ENCODE measurements around the gene CPEB1.

The CPEB1 gene

DNA sequence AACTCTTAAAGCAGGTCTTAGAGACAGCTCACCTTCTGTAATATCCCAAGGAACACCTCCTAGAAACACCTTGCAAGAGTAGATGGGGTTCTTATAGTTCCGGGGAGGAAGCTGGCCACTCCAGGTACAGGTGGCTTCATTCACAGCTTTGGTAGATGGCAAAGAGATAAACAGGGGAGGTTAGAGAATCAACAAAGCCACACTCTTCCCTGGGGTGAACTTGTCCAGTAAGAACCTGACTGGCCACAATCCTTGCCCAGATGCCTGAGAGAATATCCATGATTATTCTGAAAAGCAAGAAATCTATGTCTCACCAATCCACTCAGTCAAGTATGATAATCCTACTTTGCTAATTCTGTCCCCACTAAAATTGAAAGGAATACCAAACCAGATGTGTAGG lies 93.3 kb downstream of the CPEB1 start:
- TF ChIP-seq ZBTB7A (IDR thresholded peaks at IDR 0.05; ENCODE audit: low read depth) = no peak
- TF ChIP-seq EP300 (IDR thresholded peaks at IDR 0.05; ENCODE audit: borderline replicate concordance) = no peak
- no peak for TF ChIP-seq EGR1 (IDR thresholded peaks at IDR 0.05)
- TF ChIP-seq NFIC (IDR thresholded peaks at IDR 0.05) = no peak
- no peak for TF ChIP-seq TAF1 (IDR thresholded peaks at IDR 0.05; ENCODE audit: low read depth)
- no peak for TF ChIP-seq CEBPB (IDR thresholded peaks at IDR 0.05)
- TF ChIP-seq, protein P1, sequence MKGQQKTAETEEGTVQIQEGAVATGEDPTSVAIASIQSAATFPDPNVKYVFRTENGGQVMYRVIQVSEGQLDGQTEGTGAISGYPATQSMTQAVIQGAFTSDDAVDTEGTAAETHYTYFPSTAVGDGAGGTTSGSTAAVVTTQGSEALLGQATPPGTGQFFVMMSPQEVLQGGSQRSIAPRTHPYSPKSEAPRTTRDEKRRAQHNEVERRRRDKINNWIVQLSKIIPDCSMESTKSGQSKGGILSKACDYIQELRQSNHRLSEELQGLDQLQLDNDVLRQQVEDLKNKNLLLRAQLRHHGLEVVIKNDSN (IDR thresholded peaks at IDR 0.05) = no peak
- no peak for TF ChIP-seq TEAD4 (IDR thresholded peaks at IDR 0.05)
- no peak for TF ChIP-seq TCF12 (IDR thresholded peaks at IDR 0.05; ENCODE audit: low read depth)
- TF ChIP-seq YY1 (IDR thresholded peaks at IDR 0.05; ENCODE audit: low read depth) = no peak
- TF ChIP-seq FOXM1 (IDR thresholded peaks at IDR 0.05; ENCODE audit: borderline replicate concordance, low read depth) = no peak
- no peak for TF ChIP-seq RAD21 (IDR thresholded peaks at IDR 0.05; ENCODE audit: low read depth)
- TF ChIP-seq, protein P2, sequence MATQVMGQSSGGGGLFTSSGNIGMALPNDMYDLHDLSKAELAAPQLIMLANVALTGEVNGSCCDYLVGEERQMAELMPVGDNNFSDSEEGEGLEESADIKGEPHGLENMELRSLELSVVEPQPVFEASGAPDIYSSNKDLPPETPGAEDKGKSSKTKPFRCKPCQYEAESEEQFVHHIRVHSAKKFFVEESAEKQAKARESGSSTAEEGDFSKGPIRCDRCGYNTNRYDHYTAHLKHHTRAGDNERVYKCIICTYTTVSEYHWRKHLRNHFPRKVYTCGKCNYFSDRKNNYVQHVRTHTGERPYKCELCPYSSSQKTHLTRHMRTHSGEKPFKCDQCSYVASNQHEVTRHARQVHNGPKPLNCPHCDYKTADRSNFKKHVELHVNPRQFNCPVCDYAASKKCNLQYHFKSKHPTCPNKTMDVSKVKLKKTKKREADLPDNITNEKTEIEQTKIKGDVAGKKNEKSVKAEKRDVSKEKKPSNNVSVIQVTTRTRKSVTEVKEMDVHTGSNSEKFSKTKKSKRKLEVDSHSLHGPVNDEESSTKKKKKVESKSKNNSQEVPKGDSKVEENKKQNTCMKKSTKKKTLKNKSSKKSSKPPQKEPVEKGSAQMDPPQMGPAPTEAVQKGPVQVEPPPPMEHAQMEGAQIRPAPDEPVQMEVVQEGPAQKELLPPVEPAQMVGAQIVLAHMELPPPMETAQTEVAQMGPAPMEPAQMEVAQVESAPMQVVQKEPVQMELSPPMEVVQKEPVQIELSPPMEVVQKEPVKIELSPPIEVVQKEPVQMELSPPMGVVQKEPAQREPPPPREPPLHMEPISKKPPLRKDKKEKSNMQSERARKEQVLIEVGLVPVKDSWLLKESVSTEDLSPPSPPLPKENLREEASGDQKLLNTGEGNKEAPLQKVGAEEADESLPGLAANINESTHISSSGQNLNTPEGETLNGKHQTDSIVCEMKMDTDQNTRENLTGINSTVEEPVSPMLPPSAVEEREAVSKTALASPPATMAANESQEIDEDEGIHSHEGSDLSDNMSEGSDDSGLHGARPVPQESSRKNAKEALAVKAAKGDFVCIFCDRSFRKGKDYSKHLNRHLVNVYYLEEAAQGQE (IDR thresholded peaks at IDR 0.05; ENCODE audit: low read depth) = no peak

DNA sequence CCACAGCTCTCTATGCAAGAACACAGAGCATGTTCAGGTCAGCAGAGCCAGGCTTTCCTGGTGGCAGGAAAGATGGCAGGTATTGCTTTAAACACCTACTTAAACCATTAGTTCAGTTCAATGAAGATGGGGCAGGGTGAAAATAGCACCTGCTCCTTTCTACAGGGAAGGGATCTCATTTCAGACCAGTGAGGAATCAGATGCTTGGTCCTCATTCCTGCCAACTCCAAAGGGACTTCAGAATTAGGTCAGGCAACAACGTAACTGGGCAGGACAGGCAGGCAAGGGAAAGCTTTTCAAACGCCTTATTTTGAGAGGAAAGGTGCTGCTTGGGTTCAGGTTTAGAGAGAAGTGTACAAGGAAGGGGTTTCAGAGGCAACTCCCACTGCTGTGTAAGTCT lies 94.3 kb downstream of the CPEB1 start:
- no peak for TF ChIP-seq TCF12 (IDR thresholded peaks at IDR 0.05; ENCODE audit: low read depth)
- no peak for TF ChIP-seq EGR1 (IDR thresholded peaks at IDR 0.05)
- no peak for TF ChIP-seq ZBTB7A (IDR thresholded peaks at IDR 0.05; ENCODE audit: low read depth)
- no peak for TF ChIP-seq TAF1 (IDR thresholded peaks at IDR 0.05; ENCODE audit: low read depth)
- TF ChIP-seq NFIC (IDR thresholded peaks at IDR 0.05) = no peak
- TF ChIP-seq CREB1 (IDR thresholded peaks at IDR 0.05; ENCODE audit: low read depth) = no peak
- no peak for TF ChIP-seq RAD21 (IDR thresholded peaks at IDR 0.05; ENCODE audit: low read depth)
- TF ChIP-seq EP300 (IDR thresholded peaks at IDR 0.05; ENCODE audit: borderline replicate concordance) = no peak
- TF ChIP-seq FOXM1 (IDR thresholded peaks at IDR 0.05; ENCODE audit: borderline replicate concordance, low read depth) = no peak
- TF ChIP-seq CEBPB (IDR thresholded peaks at IDR 0.05) = no peak

DNA sequence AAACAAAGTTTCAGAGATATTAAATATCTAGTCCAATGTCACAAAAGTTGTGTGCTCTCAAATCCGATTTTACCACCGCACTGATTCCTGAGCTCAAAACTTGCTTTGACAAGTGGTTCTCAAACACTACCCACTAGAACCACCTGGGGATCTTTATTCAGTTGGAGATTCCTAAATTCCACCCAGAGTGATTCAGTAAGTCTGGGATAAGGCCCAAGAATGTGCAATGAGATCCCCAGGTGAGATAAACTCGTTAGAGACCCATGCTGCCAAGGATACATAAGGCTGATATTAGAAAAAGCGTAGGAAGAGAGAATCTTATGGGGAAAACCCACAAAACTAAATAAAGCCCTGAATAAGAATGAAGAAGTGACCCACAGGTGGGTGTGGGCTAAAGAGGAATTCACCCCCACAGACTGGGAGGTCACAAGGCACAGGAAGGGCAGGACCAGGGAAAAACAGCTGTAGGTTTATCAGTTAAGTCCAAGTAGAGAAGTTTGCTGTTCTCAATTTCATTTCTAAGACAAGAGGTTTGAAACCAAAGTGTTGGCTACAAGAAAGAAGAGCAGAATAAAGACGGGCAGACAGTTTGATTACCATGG lies 95.4 kb downstream of the CPEB1 start:
- TF ChIP-seq NFIC (IDR thresholded peaks at IDR 0.05) (no peak), EGR1 (IDR thresholded peaks at IDR 0.05) (no peak), CEBPB (IDR thresholded peaks at IDR 0.05) (no peak), CREB1 (IDR thresholded peaks at IDR 0.05; ENCODE audit: low read depth) (no peak), EP300 (IDR thresholded peaks at IDR 0.05; ENCODE audit: borderline replicate concordance) (no peak), ZBTB7A (IDR thresholded peaks at IDR 0.05; ENCODE audit: low read depth) (no peak), YY1 (IDR thresholded peaks at IDR 0.05; ENCODE audit: low read depth) (no peak), RAD21 (IDR thresholded peaks at IDR 0.05; ENCODE audit: low read depth) (no peak), TAF1 (IDR thresholded peaks at IDR 0.05; ENCODE audit: low read depth) (no peak), TEAD4 (IDR thresholded peaks at IDR 0.05) (no peak), TCF12 (IDR thresholded peaks at IDR 0.05; ENCODE audit: low read depth) (no peak), FOXM1 (IDR thresholded peaks at IDR 0.05; ENCODE audit: borderline replicate concordance, low read depth) (no peak)
- TF ChIP-seq, protein P2 (IDR thresholded peaks at IDR 0.05; ENCODE audit: low read depth) = no peak
- TF ChIP-seq, protein P3, sequence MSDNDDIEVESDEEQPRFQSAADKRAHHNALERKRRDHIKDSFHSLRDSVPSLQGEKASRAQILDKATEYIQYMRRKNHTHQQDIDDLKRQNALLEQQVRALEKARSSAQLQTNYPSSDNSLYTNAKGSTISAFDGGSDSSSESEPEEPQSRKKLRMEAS (IDR thresholded peaks at IDR 0.05) = no peak
- TF ChIP-seq, protein P1 (IDR thresholded peaks at IDR 0.05) = no peak

DNA sequence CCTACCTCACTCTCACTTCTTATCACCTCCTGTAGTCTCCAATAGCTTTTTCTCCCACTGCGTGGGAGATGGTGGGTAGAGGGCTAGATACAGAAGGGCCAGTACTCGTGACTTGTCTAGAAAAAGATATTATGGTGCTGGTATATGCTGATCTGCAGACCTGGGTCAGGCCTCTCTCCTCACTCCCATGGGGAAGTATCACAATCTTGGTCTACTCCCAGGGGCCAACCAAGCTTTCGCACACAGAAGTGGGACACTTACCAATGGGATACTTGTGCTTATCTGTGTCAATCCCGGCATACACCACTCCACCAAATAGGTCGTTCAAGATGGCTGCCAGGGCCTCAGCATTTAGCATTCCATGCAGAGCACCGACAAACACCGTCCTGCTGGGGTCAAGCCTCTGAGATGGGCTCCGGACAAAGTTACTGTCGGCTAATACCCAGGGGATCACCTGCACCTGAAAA lies 97.9 kb downstream of the CPEB1 start:
- TF ChIP-seq EGR1 (IDR thresholded peaks at IDR 0.05) (no peak), NFIC (IDR thresholded peaks at IDR 0.05) (no peak), FOXM1 (IDR thresholded peaks at IDR 0.05; ENCODE audit: borderline replicate concordance, low read depth) (no peak), TCF12 (IDR thresholded peaks at IDR 0.05; ENCODE audit: low read depth) (no peak), CREB1 (IDR thresholded peaks at IDR 0.05; ENCODE audit: low read depth) (no peak), EP300 (IDR thresholded peaks at IDR 0.05; ENCODE audit: borderline replicate concordance) (no peak)
- TF ChIP-seq, protein P2 (IDR thresholded peaks at IDR 0.05; ENCODE audit: low read depth) = no peak
- TF ChIP-seq, protein P3 (IDR thresholded peaks at IDR 0.05) = no peak
- TF ChIP-seq, protein P1 (IDR thresholded peaks at IDR 0.05) = no peak
